SK-N-SH (cell line): ENCODE results near the gene MAP4K5. TPM values are rescaled to one million over a fixed set of nuclear protein-coding genes. Genes with fewer than 3 reads are reported as not detected.

Source experiments
- CTCF ChIA-PET: fragments of 300-600, 350-600 bp; formaldehyde crosslinking; extraction: SDS; loops from one replicate; lab custom pipeline; 2021; lab: Yijun Ruan, JAX
- POLR2A ChIA-PET: fragments of 350-600 bp; sonication (Branson Sonifier 250); formaldehyde crosslinking; extraction: SDS; loops from one replicate; lab custom pipeline; 2020; ENCODE audit warnings: antibody characterized with exemption, inconsistent platforms; lab: Yijun Ruan, JAX
- DNase-seq: peaks from one replicate; pipeline ENCODE4 v3.0.0; 2012
- H2AFZ ChIP-seq: fragments of 200-600 bp; sonication (generic); 2 replicates; pipeline ENCODE4 v1.8.1; 2016; ENCODE audit warnings: antibody characterized with exemption, mild to moderate bottlenecking, low read depth
- H3F3A ChIP-seq: fragments of 200-600 bp; sonication (generic); replicated peaks from 2 replicates; pipeline ENCODE3; 2016; ENCODE audit warnings: antibody characterized with exemption, mild to moderate bottlenecking; ENCODE audit not compliant: insufficient read depth
- H3K27ac ChIP-seq, 2 experiments: fragments of 200-500 bp in 1 of 2; fragments of 200-600 bp in 1 of 2; sonication (Bioruptor generic) in 1 of 2; sonication (generic), shearing (Covaris generic) in 1 of 2; 2 replicates each; pipeline versions ENCODE4 v1.5.1 to v1.6.1; 2014 to 2016; ENCODE audit warnings: low read depth in 2 of 2, inconsistent platforms in 1 of 2, low read length in 1 of 2, mild to moderate bottlenecking in 1 of 2, mixed read lengths in 1 of 2
- H3K27me3 ChIP-seq: fragments of 200-600 bp; sonication (generic), shearing (Covaris generic); 2 replicates; pipeline ENCODE4 v1.6.1; 2016; ENCODE audit warnings: mixed run types; ENCODE audit not compliant: insufficient read depth
- H3K36me3 ChIP-seq, 2 experiments: fragments of 200-500 bp in 1 of 2; fragments of 200-600 bp in 1 of 2; sonication (Bioruptor generic) in 1 of 2; sonication (generic) in 1 of 2; replicated peaks in 1 of 2; 2 replicates each; pipeline versions ENCODE3 to v1.5.1; 2014 to 2016; ENCODE audit warnings: low read length in 1 of 2, mild to moderate bottlenecking in 1 of 2; ENCODE audit not compliant: insufficient read depth in 2 of 2, control insufficient read depth in 1 of 2
- H3K4me1 ChIP-seq, 2 experiments: fragments of 200-500 bp in 1 of 2; fragments of 200-600 bp in 1 of 2; sonication (Bioruptor generic) in 1 of 2; sonication (generic), shearing (Covaris generic) in 1 of 2; 2 replicates each; pipeline versions ENCODE4 v1.5.1 to v1.6.1; 2014 to 2016; ENCODE audit warnings: low read depth in 1 of 2, low read length in 1 of 2, mixed run types in 1 of 2; ENCODE audit not compliant: insufficient read depth in 2 of 2, control insufficient read depth in 1 of 2
- H3K4me2 ChIP-seq: fragments of 200-600 bp; sonication (generic), shearing (Covaris generic); 2 replicates; pipeline ENCODE4 v1.6.1; 2017; ENCODE audit warnings: mixed run types
- H3K4me3 ChIP-seq, 2 experiments: fragments of 200-500 bp in 1 of 2; fragments of 200-600 bp in 1 of 2; sonication (Bioruptor generic) in 1 of 2; sonication (generic), shearing (Covaris generic) in 1 of 2; 2 replicates each; pipeline versions ENCODE4 v1.5.1 to v1.8.1; 2014 to 2016; ENCODE audit warnings: low read depth in 2 of 2, inconsistent platforms in 1 of 2, low read length in 1 of 2, mild to moderate bottlenecking in 1 of 2, mixed read lengths in 1 of 2, moderate library complexity in 1 of 2
- H3K79me2 ChIP-seq: fragments of 200-600 bp; sonication (generic); 2 replicates; pipeline ENCODE4 v1.8.1; 2017; ENCODE audit warnings: mild to moderate bottlenecking; ENCODE audit not compliant: insufficient read depth
- H3K9ac ChIP-seq: fragments of 200-600 bp; sonication (generic); 2 replicates; pipeline ENCODE4 v1.6.1; 2017; ENCODE audit warnings: mixed run types
- H3K9me2 ChIP-seq: fragments of 200-600 bp; sonication (generic); 2 replicates; pipeline ENCODE4 v1.6.1; 2017; ENCODE audit warnings: mixed run types
- H3K9me3 ChIP-seq: fragments of 200-600 bp; sonication (generic); 2 replicates; pipeline ENCODE4 v1.6.1; 2017; ENCODE audit warnings: mixed run types, mild to moderate bottlenecking, moderate library complexity
- H4K20me1 ChIP-seq: fragments of 200-600 bp; sonication (generic); 2 replicates; pipeline ENCODE4 v1.6.1; 2017; ENCODE audit warnings: mild to moderate bottlenecking, mixed run types; ENCODE audit not compliant: insufficient read depth
- EP300 ChIP-seq, 2 experiments: IDR thresholded peaks; 2 replicates each; pipeline versions ENCODE4 v1.4.0 to v1.6.1; 2012; ENCODE audit warnings: borderline replicate concordance in 1 of 2, low read depth in 1 of 2, low read length in 1 of 2
- FOXM1 ChIP-seq: IDR thresholded peaks from 2 replicates; pipeline ENCODE4 v1.4.0; 2012; ENCODE audit warnings: low read depth, mild to moderate bottlenecking
- IRF3 ChIP-seq: fragments of 150-350 bp; IDR thresholded peaks from 2 replicates; pipeline ENCODE4 v1.6.1; 2016; ENCODE audit warnings: mild to moderate bottlenecking, low read depth, low read length
- RAD21 ChIP-seq: IDR thresholded peaks from 2 replicates; pipeline ENCODE4 v1.6.1; 2012; ENCODE audit warnings: mild to moderate bottlenecking, low read length
- RCOR1 ChIP-seq: fragments of 150-350 bp; IDR thresholded peaks from 2 replicates; pipeline ENCODE4 v1.6.1; 2017; ENCODE audit warnings: antibody characterized with exemption, low read length
- REST ChIP-seq: IDR thresholded peaks from 2 replicates; pipeline ENCODE4 v1.6.1; 2012; ENCODE audit warnings: mild to moderate bottlenecking, low read depth, low read length, moderate library complexity
- RFX5 ChIP-seq: IDR thresholded peaks from 2 replicates; pipeline ENCODE4 v1.6.1; 2012; ENCODE audit warnings: mild to moderate bottlenecking, improper control_type of control experiment, low read length
- RXRA ChIP-seq: IDR thresholded peaks from 2 replicates; pipeline ENCODE4 v1.4.0; 2012; ENCODE audit warnings: low read depth, mild to moderate bottlenecking, borderline replicate concordance
- SIN3A ChIP-seq: IDR thresholded peaks from 2 replicates; pipeline ENCODE4 v1.6.1; 2012; ENCODE audit warnings: low read depth, mild to moderate bottlenecking, low read length, moderate library complexity, borderline replicate concordance
- SMC3 ChIP-seq: IDR thresholded peaks from 2 replicates; pipeline ENCODE4 v1.6.1; 2012; ENCODE audit warnings: low read depth, low read length, improper control_type of control experiment
- USF1 ChIP-seq: IDR thresholded peaks from 2 replicates; pipeline ENCODE4 v1.4.0; 2012; ENCODE audit warnings: low read depth, borderline replicate concordance
- USF2 ChIP-seq: fragments of 150-350 bp; IDR thresholded peaks from 2 replicates; pipeline ENCODE4 v1.6.1; 2017; ENCODE audit warnings: antibody characterized with exemption, low read length, low read depth, borderline replicate concordance
- ZBTB33 ChIP-seq: IDR thresholded peaks from 2 replicates; pipeline ENCODE4 v1.4.0; 2012; ENCODE audit warnings: low read depth, borderline replicate concordance
- WGBS: methylation state at CpG from one replicate; pipeline ENCODE4 v1.1.6; 2017; ENCODE audit warnings: low lambda C conversion rate; 5-methylcytosine and 5-hydroxymethylcytosine counted together
- polyA plus RNA-seq, 3 experiments: library from polyadenylated mRNA; depleted of rRNA; stranded (reverse); fragments of >200 nt; gene quantifications; 2 replicates each; pipeline ENCODE4 v1.2.3, GENCODE V29; 2012

Gene MAP4K5
- polyA plus RNA-seq, 1 of the 3 experiments (the other 2 are of a cell fraction) = 31.8 TPM

GRCh38 chr14:50399251-50400032 is 132.9 kb downstream of the MAP4K5 start:
- TF ChIP-seq SMC3 (no peak), RXRA (no peak), REST (no peak), RAD21 (no peak), USF1 (no peak), USF2 (no peak), ZBTB33 (no peak), SIN3A (no peak), FOXM1 (no peak), RFX5 (no peak), EP300 (IDR thresholded peaks at IDR 0.05; ENCODE audit: borderline replicate concordance in 1 of 2, low read depth in 1 of 2, low read length in 1 of 2) (no peak), RCOR1 (no peak), IRF3 (no peak)
- Histone ChIP-seq H3K9ac (no peak overlapping the region), H3K9me3 (no peaks in the 10 kb centered on the region), H3K9me2 (no peaks in the 10 kb centered on the region), H4K20me1 (no peaks in the 10 kb centered on the region), H3K36me3 (no peaks in the 10 kb centered on the region), H3F3A (peaks cover 33% of the 10 kb centered on the region), H3K79me2 (no peaks in the 10 kb centered on the region), H3K4me1 (peaks cover 2 to 9% of the 10 kb centered on the region in 2 experiments; a peak in 3 of 4 replicates), H3K4me3 (no peak overlapping the region), H3K27ac (peak overlapping the region in 1 of 2 experiments; percentile 19; a peak in 1 of 4 replicates), H3K4me2 (no peak overlapping the region), H2AFZ (no peak overlapping the region), H3K27me3 (no peaks in the 10 kb centered on the region)
- POLR2A ChIA-PET = no interaction called here
- DNase-seq = no peak
- 78% methylated on average over 6 of the region's 6 CpGs for WGBS
- CTCF ChIA-PET = interaction anchor here (1.0 to 1.2 kb wide), 3 partner anchors 57 to 144 kb away, joined by 3 read pairs; no protein-coding TSS in a partner anchor
